Kidney glomerular epithelial cell (primary cell): ENCODE results near the gene RBMS1.
"Not testable (repeated sequence)": the region's sequence is repeated elsewhere in the genome, so short reads cannot be mapped to it uniquely, and the experiment has no call there.

Experiments used
- DNase-seq: peaks from one replicate; lab custom pipeline; 2025; lab: John Stamatoyannopoulos, UW

The RBMS1 gene

GRCh38 chr2:160501370-160501769, 7.8 kb upstream of the RBMS1 start:
- DNase-seq: no peak

DNA sequence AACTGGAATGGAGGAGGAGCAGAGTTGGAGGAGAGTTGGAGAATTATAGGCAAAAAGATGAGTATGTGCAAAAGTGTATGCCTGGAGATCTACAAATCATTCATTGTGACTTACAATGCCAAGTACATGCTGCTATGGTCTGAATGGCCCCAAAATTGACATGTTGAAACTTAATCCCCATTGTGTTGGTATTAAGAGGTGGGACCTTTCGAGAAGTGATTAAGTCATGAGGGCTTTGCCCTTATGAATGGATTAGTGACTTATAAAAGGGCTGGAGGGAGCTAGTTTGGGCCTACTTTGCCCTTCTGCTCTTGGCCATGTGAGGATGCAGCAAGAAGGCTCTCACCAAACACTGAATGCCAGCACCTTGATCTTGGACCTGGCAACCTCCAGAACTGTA, 6.3 kb upstream of the RBMS1 start:
- no peak for DNase-seq

GRCh38 chr2:160498137-160498536, 4.5 kb upstream of the RBMS1 start:
- DNase-seq: no peak

DNA sequence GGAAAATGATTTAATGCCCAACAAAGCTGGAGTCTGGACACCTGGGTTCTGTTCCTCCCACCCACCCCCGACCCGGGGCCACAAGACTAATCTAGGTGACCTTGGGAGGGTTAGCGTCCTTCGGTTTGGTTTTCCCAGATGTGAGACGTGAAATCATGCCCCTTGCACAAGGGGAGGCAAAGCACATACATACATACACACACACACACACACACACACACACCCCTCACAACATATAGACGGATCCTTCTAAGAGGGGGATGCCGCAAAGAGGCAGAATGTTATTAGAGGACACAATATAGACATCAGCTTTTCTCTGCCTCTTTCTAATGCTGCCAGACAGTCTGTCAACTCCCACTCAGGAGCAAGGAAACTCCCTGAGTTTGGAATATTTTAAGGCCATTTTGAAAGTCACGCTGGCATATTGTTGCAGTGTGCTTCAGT, 616 bp upstream of the RBMS1 start:
- DNase-seq: peak; percentile 24

- DNase-seq: peak; percentile 56
These were observed 993 bp downstream of the RBMS1 start for GRCh38 chr2:160492401-160493226.

DNA sequence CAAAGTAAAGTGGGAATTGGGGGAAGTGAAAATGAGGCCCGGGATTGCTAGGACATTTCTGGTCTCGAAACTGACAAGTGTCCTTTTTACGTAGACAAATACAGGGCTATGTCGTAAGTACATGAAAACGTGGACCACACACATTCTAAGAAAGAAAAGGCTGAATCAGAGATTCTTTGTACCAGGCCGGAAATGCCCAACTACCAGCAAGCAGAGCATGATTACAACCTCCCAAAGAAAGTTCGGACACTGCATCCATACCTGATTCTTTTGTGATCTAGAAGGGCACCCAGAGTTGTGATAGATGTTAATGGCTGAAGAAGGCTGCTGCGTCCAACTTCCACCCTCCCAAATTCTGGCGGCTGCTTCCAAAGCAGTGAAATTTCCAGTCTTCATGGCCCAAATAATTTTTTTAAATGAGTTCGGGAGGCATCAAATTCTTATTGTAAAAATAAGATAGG, 1.7 kb downstream of the RBMS1 start:
- DNase-seq: peak; percentile 32

- no peak for DNase-seq
These were observed 2.6 kb downstream of the RBMS1 start for GRCh38 chr2:160490733-160491685.

DNA sequence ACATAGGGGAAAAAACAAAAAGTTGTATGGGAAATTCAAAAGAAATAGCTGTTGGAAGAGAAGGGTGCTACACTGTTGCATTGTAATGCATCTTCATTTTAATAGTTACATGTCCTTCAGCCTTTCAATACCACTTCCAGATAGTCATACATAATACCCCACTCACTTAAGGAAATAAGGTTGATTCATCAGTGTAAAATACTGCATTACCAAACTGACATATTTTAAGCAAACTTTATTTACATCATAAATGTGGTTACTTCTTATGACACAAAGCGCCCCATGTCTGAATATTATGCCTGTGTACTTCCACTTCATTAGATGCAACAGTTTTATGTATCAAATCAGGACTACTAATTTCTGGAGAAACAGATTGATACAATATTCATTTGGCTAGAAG, 4.5 kb downstream of the RBMS1 start:
- DNase-seq: no peak

DNA sequence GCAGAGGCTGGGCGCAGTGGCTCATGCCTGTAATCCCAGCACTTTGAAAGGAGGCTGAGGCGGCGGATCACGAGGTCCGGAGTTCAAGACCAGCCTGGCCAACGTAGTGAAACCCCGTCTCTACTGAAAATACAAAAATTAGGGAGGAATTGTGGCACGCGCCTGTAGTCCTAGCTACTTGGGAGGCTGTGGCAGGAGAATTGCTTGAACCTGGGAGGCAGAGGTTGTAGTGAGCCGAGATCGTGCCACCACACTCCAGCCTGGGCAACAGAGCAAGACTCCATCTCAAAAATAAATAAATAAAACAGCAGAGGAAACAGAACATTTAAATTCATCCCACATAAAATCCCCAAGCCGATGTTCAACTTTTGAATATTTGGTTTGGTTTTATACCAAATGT, 5.3 kb downstream of the RBMS1 start:
- not testable (repeated sequence) for DNase-seq

DNA sequence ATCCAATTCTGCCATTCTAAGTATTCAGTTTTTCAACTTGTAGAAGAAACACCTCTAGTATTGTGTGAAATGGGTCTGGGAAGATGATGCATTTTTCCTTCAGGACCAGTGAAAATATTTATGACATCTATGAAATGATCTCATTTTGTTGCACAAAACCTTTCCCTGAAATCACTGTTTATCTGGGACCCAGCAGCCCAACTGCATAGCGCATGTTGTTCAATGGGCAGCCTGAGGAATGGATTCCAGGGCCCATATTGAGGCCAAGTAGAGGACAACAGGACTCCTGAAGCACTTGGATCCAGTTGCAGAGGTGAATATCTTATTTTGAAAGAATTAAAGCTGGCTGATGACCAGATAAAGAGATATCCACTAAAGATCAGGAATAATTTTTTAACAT, 7.3 kb downstream of the RBMS1 start:
- no peak for DNase-seq

GRCh38 chr2:160484859-160485520, 8.6 kb downstream of the RBMS1 start:
- DNase-seq: no peak

GRCh38 chr2:160482673-160483072, 10.9 kb downstream of the RBMS1 start:
- no peak for DNase-seq

GRCh38 chr2:160479269-160479668, 14.3 kb downstream of the RBMS1 start:
- no peak for DNase-seq

DNA sequence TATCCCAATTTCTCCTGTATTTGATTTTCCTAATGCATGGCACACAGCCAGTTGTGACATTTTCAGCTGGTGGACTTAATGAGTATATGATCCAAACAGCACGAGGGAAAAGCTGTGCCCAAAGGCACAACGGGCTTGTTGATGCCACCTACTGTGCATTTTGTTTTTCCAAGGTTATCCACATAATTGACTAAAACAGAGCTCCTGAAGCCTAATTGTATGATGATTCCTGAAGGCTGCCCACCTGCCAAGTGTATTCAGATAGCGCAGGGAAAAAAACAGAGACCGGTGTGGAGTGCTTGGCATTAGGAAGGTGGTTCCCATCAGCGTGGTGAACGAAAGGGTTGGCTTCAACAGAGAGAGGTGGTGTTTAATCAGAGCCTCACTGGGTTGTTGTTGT, 14.9 kb downstream of the RBMS1 start:
- no peak for DNase-seq

DNA sequence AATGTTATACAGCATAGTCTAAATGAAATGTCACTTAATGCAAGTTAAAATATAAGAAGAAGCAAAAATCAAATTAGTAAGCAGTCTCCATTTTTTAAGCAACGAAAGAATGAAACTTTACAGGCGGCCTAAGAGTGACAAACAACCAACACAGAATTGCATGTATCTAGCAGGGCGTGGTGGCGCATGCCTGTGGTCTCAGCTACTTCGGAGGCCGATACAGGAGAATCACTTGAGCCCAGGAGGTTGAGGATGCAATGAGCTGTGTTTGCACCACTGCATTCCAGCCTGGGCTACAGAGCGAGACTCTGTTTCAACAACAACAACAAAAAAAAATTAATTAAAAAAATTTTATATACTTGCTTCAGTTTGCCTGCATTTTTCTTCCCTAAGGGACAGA, 16.6 kb downstream of the RBMS1 start:
- DNase-seq: no peak

DNA sequence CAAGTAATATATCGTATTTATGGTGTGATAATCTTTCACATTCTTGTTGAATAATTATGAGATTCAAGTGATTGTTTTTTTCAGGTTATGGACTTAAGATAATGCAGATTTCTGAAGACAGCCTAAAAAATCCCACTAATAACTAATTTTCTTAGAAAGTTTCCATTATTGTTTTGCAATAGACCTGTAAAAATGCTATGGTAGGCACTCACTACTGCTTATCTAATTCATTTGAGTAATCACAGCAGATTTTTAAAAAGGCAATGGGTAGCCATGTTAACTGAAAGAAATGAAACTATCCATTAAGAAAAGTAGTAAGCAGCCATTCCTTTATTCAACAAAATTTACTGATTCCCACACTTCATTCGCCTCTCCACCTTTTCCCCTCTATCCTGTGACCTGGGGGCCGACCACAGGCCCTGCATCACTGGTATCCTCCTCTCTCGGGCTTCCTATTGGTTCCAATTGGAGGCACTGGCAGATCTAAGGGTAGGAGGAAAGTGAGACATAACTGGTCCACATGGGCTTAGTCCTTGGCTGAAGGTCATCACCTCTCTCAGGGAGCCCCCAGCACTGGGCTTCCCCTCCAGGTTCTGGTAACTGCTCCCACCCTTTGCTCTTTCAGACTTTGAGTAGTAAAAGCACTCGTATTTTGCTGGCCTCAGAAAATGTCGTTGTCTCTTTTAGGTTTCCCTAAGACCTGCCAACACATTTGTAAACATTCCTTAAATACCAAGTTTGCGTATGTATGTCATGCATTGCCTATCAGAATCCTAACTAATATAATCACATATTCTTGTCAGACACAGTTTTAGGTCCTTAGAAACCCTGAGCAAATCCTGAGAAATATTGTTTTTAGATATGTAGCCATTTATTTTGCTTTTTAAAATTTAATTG, 18.5 kb downstream of the RBMS1 start:
- no peak for DNase-seq

DNA sequence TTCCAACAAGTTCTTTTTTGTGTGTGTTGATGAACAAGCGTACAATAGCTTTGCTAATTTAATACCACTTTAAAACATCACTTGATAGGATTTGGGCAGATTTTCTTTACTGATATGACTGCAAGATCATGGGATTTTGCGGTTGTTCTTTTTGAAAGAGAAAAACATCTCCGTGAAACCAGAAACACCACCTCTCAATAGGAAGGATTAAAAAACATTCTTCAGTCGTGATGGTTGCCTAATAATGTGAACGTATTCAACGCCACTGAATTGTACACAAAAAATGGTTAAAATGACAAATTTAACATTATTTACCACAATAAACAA, 19.3 kb downstream of the RBMS1 start:
- no peak for DNase-seq

GRCh38 chr2:160473468-160474318, 19.9 kb downstream of the RBMS1 start:
- DNase-seq: no peak

DNA sequence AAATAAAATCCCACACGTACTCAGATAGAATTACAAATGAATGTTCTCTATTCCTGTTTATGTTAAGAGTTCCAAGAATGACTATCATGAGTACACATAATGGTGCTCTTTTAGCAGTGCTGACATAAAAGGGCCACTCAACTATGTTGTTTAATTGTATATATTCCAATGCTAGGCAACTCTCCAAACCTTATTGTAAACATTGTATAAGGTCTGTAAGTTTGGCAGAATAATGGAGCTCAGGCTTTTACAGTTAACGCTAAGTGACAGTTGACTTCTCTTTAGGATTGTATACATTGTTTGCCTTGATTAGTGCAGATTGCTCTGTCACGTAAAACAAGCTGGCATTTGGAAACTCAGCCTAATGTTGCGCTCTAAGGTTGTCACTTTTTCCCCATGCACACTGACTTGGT, 20.8 kb downstream of the RBMS1 start:
- no peak for DNase-seq

DNA sequence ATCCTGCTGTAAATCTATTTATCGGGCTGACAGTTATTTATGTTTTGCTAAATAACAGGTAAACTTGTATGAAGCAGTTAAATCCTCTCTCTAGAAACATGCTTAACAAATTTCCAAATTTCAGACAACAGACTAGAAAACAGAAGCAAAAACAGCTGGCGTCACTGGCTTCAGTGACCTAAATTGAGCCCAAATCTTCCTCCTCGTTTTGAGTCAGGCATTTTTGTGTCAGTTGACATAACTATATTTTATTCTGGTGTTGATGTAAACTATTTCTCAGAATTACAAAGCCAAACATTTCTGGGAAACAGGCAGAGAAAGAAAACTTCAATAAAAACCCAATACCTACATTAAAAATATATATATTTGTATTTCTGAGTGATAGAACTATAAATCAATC, 21.7 kb downstream of the RBMS1 start:
- DNase-seq: no peak
